GM20431 (cell line): ENCODE measurements around the gene CCDC33.

Experiments used
- in situ Hi-C: fragments of 300-500 bp; cut with MseI, MboI; formaldehyde crosslinking; loops from one replicate; pipeline ENCODE4 v1.15.0; 2020; ENCODE audit warnings: low sequenced_read_pairs; ENCODE audit not compliant: unreplicated experiment

Gene CCDC33

DNA sequence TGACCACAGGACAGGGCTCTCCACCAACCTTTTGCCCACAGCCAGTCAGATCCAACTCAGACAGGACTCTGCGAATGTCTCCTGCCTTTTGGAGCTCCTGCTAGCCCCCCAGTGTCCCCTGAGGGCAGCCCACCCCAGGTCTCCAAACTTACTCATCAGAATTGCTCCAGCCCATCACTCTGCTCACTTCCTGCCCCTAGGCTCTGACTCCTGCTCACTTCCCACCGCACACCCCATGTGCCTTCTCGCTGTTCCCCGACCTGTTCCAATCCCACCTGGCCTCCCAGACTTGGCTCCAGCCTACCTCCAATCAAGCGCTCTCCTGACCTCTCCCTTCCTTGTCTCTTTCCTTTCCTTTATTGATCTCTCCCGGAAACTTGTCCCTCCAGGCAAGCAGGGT is 27.6 kb upstream of the CCDC33 start:
- in situ Hi-C loops = no loop called here

DNA sequence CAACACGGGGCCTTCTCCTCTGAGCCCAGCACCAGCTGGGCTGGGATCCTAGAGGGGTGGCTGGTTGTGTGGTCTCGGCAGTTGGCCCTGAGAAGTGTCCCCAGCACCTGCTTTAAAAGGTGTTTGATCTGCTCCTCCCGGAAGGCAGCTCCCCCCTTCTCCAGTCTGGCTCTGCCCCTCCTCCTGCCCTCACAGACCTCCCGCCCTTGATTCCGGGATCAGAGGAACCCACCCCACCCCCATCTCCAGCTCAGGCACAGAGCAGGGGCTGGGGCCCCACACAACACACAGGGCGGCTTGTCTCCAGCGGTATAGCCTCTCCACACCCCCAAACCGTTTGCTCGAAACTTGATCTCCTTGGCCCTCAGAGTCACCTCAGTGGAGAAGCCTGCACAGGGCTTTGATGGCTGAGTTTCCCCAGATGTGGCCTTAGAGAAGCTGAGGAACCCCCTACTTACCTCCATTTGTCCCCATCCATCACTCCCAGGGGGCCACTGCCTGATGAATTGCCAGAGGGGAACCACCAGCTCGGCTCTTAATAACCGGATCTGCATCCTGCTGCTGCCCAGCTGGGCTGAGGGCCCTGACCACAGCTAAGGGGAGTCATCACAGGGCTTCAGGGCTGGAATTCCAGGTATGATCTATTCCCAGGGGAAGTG is 27.1 kb upstream of the CCDC33 start:
- in situ Hi-C loops = no loop called here

GRCh38 chr15:74209560-74209958 is 26.6 kb upstream of the CCDC33 start:
- in situ Hi-C loops = no loop called here

DNA sequence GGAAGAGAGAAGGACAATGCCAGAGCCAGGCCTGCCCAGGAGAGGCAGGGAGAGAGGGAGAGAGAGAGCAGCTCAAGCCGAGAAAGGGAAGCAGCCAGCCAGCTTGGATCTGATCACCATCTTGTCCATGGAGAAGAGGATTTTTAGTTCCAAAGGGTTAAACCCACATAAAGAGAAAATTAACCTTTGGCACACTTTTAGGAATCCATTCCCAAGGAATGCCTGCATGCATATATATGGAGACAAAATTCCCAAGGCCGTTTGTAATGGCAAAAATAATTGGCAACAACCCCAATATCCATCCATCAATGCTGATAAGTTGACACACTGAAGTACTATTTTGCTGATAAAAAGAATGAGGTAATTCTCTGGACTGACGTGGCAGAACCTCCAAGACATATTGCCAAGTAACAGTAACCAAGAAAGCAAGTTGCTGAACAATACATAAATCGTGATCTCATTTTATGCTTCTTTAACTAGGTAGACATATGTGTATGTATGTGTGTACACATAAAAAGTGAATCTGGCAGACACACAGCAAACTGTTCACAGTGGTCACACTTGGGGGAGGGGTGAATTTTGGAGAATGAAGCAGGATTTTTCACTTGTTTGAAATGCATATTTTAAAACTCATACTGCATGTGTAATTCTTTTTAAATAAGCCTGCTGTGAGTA is 26.0 kb upstream of the CCDC33 start:
- in situ Hi-C loops = no loop called here

- in situ Hi-C loops = no loop called here
These were observed 25.4 kb upstream of the CCDC33 start for GRCh38 chr15:74210729-74211128.

DNA sequence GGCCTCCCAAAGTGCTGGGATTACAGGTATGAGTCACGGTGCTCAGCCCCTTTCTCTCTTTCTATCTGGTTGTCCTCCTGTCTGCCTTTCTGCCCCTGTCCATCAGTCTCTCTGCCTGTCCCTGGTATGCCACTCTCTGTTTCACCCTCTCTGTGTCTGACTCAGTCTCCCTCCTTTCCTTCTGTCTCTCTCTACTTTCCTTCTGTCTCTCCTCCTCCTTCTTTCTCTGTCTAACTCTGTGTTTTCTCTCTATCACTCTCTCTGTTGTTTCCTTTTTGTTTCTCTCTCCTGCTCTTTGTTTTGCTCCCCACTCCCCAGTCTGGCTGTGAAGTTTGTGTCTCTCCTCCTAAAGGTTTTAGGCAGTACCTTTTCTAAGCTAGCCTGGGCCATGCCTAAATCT is 24.5 kb upstream of the CCDC33 start:
- in situ Hi-C loops = no loop called here

GRCh38 chr15:74212494-74212893 is 23.6 kb upstream of the CCDC33 start:
- in situ Hi-C loops = no loop called here

- in situ Hi-C loops = no loop called here
These were observed 22.3 kb upstream of the CCDC33 start for GRCh38 chr15:74213858-74214284.

GRCh38 chr15:74214324-74215021 is 21.7 kb upstream of the CCDC33 start:
- in situ Hi-C loops = no loop called here

GRCh38 chr15:74215958-74216357 is 20.2 kb upstream of the CCDC33 start:
- in situ Hi-C loops = no loop called here

DNA sequence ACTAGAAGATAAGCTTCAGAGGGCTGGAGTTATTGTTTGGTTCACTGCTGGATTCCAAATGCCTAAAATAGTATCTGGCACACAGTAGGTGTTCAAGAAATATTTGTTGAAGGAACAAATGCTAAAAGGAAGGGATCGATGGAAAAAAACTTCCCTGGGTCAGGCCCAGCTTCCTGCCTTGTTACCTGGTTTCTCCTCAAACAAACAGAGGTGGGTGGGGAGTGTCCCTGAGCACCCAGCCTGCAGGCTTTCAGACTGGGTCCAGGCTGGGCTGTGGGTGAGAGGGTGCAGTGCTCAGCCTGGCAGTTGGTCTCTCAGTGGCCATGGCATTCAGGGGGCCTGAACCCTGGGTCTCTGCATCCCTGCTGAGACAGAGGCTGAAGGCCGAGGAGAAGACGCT is 19.2 kb upstream of the CCDC33 start:
- in situ Hi-C loops = no loop called here

DNA sequence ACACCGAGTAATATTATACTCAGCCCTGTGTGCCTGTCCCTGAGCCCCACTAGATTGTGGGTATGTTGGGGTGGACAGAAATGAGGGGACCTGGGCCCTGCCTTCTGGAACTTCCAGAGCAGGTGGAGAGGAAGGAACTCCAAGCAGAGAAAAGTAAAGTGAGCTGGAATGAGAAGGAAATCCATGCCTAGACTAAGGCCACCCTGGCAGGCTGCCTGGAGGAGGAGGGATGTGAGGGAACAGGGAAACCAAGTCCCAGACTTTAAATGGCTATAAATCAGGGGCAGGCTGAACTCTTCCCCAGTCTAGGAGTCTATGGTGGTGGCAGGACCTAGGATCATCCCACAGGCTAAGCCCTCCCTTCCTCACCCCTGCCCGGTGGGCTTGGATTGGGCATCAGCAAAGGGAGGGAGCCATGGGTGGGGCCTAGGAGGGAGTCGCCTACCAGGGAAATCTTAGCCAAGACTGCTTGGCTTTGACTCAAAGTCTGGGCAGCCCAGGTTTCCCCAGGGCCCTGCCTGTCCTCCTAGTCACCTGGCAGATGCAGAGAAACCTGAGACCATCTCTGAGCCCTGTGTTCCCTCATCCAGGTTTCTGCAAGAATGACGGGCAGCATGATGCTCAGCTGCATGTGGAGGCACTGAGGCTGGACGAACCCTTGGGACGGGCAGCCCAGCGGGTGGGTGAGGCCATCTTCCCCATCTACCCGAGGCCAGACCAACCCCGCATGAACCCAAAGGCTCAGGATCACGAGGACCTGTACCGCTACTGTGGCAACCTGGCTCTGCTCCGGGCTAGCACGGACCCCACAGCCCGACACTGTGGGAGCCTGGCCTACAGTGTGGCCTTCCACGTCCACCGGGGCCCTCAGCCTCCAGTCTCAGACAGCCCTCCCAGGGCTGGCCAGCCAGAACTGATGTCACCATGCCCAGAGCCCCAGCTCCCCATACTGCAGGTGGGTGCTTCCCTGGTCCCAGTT is 17.9 kb upstream of the CCDC33 start:
- in situ Hi-C loops = no loop called here

DNA sequence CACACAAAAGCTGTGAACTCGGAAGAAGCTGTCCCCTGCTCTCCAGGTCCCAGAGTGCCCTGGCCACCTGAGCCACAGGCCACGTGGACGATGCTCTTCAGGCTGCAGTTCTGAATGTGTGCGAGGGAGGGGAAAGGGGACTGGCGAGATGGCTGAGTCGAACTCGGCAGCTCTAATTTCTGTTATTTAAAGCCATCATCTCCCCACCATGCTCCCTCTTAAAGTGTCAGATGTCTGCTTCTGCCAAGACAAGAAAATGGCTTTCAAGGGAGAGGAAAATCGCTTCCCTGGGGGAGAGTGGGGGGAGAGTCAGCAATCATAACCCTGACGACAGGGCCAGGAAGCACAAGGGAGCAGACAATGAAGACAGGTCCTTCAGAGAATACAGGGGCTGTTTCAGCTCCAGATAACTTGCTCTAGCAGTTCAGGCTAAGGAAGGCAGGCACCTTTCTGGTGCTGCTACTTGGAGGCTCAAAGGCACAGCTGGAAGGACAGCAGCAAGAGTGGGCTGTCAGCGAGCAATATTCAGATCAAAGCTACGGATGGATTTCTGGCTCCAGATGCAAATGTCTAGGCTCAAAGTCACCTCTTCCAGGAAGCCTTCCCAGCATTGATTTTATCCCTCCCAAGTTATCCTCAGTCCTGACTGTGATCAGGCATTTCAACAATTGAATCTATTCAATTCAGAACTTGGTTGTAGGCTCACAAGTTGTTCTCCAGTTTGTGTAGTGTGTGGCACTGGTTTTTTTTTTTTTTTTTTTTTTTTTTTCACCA is 15.5 kb upstream of the CCDC33 start:
- in situ Hi-C loops = no loop called here

- in situ Hi-C loops = no loop called here
These were observed 14.5 kb upstream of the CCDC33 start for GRCh38 chr15:74221399-74222239.

GRCh38 chr15:74222240-74223119 is 13.6 kb upstream of the CCDC33 start:
- in situ Hi-C loops = no loop called here

- in situ Hi-C loops = no loop called here
These were observed 10.2 kb upstream of the CCDC33 start for GRCh38 chr15:74225928-74226327.

- in situ Hi-C loops = no loop called here
These were observed 9.2 kb upstream of the CCDC33 start for GRCh38 chr15:74226761-74227540.
